Measurements from ENCODE around the gene ANTXR2.
"Not testable (repeated sequence)": the region's sequence is repeated elsewhere in the genome, so short reads cannot be mapped to it uniquely, and the experiment has no call there.

The ANTXR2 gene

DNA sequence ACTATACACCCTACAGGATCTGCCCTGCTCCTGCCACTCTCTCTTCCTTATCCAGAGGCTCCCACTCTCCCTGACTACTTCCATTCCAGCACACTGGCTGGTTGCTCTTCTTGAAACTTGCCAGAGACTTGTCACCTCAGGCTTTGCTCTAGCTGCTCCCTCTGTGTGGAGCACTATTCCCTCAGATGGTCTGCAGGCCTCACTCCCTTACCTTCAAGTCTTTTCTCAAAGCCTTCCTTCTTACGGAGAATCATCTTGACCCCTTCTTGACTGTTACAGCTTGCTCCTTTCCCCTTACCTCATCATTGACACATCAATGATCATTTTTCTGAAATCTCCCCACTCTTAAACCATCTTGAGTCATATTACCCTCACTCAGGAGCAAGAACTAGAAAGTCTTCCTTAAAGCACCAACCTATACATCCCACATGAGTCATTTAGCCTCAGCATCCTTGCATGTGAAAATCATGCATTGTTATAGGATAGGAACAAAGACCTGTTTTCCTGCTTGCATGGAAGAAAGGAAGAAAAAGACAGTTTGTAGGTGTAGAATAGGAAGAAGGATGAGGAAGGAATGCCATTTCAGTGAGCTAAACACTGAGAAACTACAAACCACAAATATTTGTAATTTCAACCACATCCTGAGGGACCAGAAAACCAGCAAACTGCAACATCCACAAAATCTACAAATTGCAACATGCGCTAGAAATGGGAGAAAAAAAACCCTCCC lies 55.7 kb downstream of the ANTXR2 start:
- DNase-seq: no peak

DNA sequence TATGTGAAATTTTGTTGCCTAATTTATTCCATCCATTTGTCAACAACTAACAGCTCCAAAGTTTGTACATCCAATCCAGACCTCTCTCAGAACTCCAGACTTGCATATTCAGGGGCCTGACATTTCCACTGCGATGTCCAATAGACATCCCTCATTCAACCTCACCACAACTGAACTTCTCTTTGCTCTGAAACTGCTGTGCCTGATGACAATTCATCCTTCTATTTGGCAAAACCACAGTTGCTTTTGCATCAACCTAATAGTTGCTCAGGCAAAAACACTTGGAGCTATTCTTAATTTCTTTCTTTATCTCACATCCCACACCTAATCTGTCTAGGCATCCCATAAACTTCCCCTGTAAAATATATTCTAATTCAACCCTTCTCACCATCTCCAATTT lies 56.5 kb downstream of the ANTXR2 start:
- DNase-seq: no peak

- no peak for DNase-seq
Measured at GRCh38 chr4:80015407-80016189, 57.4 kb downstream of the ANTXR2 start.

GRCh38 chr4:80014531-80014930 lies 58.5 kb downstream of the ANTXR2 start:
- no peak for DNase-seq

DNA sequence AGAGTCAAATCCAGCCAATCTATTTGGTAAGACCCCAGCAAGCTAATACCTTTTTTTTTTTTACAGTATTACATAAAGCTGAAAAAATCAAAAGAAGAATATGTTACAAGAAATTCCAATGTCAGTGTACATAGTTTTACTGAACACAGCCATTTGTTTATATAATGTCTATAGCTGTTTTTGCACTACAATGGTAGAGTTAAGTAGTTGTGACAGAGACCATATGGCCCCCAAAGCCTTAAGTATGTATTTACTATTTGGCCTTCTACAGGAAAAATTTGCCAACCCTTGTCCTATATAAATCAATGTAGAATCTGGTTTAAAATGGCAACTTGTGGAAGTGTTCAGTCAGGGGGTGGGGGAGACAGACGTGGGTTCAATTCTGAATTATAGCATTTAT lies 60.7 kb downstream of the ANTXR2 start:
- DNase-seq: no peak

- no peak for DNase-seq
Measured at GRCh38 chr4:80011636-80012236, 61.3 kb downstream of the ANTXR2 start.

- no peak for DNase-seq
Measured at GRCh38 chr4:80010316-80010715, 62.7 kb downstream of the ANTXR2 start.

GRCh38 chr4:80009806-80010205 lies 63.2 kb downstream of the ANTXR2 start:
- no peak for DNase-seq

DNA sequence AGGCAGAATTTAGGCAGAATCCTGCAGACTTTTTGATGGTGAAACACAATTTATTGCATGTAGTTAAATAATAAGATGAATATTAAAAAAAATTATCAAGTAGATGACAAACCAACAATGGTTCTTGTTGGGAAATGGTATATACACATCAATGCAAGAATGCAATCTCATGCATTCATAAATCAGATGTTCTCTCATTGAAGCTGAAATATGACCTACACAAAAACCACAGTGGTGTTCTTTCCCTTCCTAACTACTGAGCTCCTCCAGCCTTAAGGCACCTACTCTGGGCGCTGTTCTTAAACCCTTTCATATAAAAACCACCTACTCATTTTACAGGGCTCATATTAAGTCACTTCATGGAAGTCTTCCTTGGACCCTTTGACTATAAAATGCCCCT lies 64.1 kb downstream of the ANTXR2 start:
- DNase-seq: no peak

- DNase-seq: no peak
Measured at GRCh38 chr4:80008351-80008750, 64.7 kb downstream of the ANTXR2 start.

DNA sequence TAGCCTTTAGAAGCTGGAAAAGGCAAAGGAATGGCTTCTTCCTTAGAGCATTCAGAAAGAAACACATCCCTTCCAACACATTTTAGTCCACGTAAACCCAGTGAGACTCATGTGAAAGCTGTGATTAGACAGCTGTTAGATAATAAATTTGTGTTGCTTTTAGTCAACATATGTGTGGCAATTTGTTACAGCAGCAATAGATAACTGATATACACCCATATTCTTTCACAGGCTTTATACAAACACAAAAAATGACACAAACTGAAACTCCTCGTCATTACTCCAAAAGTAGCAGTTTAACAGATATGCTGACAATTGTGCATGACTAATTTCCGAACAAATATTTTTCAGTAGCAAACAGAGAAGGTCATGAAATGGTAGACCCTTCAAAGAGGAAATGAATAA lies 65.3 kb downstream of the ANTXR2 start:
- no peak for DNase-seq

- DNase-seq: no peak
Measured at GRCh38 chr4:80006935-80007744, 65.9 kb downstream of the ANTXR2 start.

DNA sequence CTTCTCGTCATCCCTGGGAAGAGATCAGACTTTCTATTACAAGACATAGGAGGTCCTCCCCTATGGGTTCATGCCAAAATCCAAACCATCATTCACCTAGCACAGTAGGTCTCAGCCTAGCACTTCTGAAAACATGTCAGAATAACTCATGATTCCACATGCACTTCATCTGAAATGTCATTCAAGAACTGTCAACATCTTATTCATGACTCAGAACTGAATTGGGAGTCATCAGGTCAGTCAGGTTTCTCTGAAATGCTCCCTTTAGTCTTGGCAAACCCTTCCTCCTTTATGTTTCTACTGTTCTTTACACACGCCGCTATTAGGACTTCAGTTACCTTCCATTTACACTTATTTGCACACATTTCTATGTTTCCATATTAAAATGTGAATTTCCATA lies 67.2 kb downstream of the ANTXR2 start:
- DNase-seq: no peak

DNA sequence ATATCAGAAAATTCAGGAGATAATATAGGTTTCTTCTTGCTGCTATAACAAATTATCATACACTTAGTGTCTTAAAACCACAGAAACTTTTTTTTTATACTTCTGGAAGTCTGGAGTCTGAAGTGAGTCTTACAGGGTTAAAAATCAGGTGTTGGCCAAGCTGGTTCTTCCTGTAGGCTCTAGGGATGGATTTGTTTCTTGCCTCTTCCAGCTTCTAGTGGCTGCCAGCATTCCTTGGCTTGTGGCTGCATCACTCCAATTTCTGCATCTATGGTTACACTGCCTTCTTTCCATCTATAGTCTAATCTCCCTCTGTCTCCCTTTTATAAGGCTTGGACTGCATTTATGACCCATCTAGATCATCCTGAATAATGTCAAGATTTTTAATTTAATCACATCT lies 68.7 kb downstream of the ANTXR2 start:
- no peak for DNase-seq

- DNase-seq: not testable (repeated sequence)
Measured at GRCh38 chr4:80002559-80002958, 70.5 kb downstream of the ANTXR2 start.

DNA sequence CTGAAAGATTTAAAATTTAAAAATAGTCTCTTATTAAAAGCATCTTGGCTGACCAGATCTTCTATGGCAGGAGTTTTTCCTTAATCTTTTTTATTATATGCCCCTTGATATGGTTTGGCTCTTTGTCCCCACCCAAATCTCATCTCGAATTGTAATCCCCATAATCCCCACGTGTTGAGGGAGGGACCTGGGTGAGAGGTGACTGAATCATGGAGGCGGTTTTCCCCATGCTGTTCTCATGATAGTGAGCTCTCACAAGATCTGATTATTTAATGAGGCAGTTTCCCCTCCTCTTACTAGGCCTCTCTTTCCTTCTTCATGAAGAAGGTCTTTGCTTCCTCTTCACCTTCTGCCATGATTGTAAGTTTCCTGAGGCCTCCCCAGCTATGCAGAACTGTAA lies 74.0 kb downstream of the ANTXR2 start:
- not testable (repeated sequence) for DNase-seq

- DNase-seq: no peak
Measured at GRCh38 chr4:79998201-79998600, 74.8 kb downstream of the ANTXR2 start.

- no peak for DNase-seq
Measured at GRCh38 chr4:79996851-79997250, 76.2 kb downstream of the ANTXR2 start.

GRCh38 chr4:79993476-79993875 lies 79.6 kb downstream of the ANTXR2 start:
- DNase-seq: no peak

- no peak for DNase-seq
Measured at GRCh38 chr4:79991601-79992000, 81.4 kb downstream of the ANTXR2 start.

DNA sequence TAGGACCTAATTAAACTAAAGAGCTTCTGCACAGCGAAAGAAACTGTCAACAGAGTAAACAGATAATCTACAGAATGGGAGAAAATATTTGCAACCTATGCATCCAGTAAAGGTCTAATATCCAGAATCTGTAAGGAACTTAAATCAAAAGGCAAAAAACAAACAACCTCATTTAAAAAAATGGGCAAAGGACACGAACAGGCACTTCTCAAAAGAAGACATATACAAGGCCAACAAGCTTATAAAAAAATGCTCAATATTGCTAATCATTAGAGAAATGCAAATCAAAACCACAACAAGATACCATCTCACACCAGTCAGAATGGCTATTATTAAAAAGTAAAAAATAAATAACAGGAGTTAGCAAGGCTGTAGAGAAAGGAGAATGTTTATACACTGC lies 81.9 kb downstream of the ANTXR2 start:
- not testable (repeated sequence) for DNase-seq

- DNase-seq: no peak
Measured at GRCh38 chr4:79987401-79987800, 85.6 kb downstream of the ANTXR2 start.

- no peak for DNase-seq
Measured at GRCh38 chr4:79983431-79983830, 89.6 kb downstream of the ANTXR2 start.

All from femur (tissue), 1 donor.